Activated CD4-positive, alpha-beta T cell treated with anti-CD3 and anti-CD28 coated beads, Interleukin-2, amount 50 U/mL, for 24 hours (primary cell): ENCODE measurements around the gene GPRC5A.

Experiments used
- DNase-seq, 2 donors: peaks; one replicate each; pipeline ENCODE4 v3.0.0-alpha.2; 2020; ENCODE audit warnings: low read depth in 1 of 2, low spot score in 1 of 2

The GPRC5A gene

DNA sequence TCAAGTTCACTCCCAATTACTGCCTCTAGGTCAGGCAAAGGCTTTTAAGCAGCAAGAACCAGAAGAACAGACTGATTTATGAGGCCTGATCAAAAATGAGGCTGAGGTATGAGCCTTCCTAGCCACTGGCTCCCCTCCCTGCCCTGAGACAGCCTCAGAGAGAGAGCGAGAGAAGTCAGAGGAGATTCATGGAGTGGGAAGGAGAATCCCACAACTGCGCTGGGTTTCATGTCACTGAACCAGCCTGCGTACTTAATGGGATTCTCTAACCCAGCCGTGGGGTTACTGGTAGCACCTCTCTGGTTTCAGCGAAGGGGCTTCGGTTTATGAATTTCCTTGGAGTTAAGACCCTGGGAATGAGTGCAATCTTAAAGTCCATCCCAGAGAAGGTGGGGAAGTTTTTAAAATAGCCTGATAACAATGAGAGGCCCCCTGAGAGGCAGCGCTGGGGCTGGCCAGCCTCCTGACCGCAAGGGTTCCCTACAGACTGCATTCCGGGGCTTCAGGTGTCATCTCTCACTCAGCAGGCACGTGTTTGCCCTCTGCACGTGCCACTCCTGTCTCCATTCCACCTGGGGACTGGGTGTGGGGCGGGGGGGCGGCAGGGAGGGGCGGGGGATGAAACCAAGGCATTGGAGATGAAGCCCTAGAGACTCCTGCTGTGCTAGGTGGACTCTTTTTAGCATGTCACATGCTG is 6.1 kb upstream of the GPRC5A start:
- DNase-seq: no peak

DNA sequence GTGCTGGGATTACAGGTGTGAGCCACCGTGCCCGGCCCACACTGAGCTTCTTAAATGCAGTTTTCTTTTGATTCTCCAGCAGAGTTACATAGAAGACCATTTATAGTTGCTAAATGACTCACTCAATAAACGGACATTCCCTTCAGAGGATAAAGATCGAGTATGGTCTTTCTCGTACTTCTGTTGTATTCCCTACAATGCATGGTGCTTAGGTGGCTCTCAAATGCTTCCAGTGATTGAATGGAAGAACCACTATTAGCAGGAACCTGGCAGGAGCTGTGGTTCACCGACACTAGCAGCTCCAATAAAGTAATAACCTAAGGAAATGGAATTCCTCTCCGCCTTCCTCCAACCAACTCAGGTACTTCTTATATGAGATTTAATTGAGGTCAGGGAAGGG is 3.9 kb upstream of the GPRC5A start:
- no peak for DNase-seq

GRCh38 chr12:12889701-12890100 is 1.7 kb upstream of the GPRC5A start:
- no peak for DNase-seq

- DNase-seq: peak in 1 of 2 donors; percentile 8
These were observed 751 bp upstream of the GPRC5A start for GRCh38 chr12:12890543-12891079.

DNA sequence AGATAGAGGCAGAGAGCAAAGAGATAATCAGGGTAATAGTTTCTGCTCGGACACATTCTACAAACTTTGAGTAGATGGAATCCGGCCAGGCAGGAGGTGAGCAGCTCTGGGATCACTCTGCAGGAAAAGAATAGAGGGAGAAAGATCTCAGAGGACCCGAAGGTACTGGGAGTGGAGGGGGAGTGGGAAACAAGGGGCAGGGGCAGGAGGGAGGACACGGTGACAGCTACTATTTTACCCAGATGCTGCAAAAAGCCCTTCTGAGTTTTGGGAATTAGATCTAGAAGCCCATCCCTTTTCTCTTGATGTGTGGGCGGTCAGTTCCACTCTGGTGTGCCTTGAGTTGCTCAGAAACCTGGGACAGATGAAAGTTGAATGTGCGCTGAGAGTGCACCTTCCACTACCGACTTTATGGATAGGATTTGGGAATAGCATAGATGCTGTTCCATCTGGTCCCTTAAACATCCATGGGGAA is 556 bp downstream of the GPRC5A start:
- DNase-seq: no peak

DNA sequence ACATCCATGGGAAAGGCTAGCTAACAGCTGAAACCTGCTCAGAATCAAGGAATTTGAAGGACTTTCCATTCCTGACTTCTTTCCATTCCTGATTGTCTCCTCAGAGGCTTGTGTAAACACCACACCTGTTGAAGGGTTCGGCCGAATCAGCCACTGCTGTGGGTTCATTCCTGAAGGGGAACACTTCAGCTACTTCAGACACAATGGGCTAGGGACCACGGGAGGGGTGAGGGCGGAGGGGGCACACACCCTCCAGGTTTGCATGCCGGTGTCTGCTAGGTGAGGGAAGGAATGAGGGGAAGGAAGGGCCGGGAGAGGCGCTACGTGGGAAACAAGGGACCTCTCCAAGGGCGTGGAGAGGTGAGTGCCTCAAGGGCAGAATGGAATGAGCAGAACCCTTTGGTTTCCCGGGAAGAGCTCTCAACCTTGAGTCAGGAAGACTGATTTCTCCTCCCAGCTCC is 1.3 kb downstream of the GPRC5A start:
- DNase-seq: no peak

DNA sequence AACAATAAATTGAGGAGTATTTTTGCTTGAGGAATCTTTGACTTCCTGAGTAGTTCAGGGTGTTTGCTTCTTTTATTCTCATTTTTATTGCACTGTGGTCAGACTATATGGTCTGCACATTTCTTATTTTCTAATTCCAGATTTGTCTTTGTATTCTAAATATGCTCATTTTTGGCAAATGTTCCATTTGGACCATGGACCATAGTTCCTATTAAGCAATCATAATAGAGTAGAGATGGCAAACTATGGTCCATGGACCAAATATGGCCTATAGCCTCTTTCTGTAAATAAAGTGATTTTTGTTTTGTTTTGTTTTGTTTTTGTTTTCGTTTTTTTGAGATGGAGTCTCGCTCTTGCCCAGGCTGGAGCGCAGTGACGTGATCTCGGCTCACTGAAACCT is 2.1 kb downstream of the GPRC5A start:
- no peak for DNase-seq

GRCh38 chr12:12896260-12896659 is 4.9 kb downstream of the GPRC5A start:
- DNase-seq: no peak

GRCh38 chr12:12897302-12897701 is 5.9 kb downstream of the GPRC5A start:
- DNase-seq: no peak

DNA sequence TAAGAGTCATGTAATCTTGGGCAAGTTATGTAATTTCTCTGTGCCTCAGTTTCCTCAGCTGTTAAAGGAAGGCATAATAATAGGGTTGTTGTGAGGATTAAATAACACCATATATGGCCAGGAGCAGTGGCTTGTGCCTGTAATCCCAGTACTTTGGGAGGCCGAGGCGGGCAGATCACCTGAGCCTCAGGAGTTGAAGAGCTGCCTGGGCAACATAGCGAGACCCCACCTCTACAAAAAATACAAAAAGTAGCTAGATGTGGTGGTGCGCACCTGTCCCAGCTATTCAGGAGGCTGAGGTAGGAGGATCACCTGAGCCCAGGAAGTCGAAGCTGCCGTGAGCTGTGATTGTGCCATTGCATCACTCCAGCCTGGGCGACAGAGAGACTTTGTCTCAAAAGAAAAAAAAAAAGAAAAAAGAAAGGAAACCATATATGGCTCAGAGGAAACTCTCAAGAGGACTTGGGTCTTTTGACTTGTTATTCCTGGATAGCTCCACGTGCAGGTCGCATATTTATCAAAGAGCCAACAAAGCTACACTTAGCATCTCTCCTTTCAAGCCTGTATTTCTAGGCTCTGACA is 6.9 kb downstream of the GPRC5A start:
- no peak for DNase-seq

DNA sequence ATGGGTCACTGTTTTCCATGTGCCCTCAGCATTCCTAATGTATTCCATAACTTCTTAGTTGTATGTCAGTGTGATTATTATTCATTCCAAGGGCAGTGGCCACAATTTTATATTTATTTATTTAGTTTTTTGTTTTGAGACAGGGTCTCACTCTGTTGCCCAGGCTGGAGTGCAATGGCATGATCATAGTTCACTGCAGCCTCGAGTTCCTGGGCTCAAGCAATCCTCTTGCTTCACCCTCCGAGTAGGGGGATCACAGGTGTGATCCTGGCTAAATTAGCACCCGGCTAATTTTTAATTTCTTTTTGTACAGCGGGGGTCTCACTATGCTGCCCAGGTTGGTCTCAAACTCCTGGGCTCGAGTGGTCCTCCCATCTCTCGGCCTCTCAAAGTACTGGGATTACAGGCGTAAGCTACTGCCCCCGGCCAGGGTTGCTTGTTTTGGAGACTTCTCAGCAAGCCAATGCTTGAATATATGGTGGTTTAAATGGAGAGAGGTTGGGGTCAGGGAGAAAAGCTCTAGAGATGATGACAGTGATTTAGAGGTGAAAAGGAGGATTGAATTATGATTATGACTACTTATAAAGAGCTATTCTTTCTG is 7.6 kb downstream of the GPRC5A start:
- DNase-seq: no peak

- DNase-seq: peak in 1 of 2 donors; percentile 52
These were observed 8.4 kb downstream of the GPRC5A start for GRCh38 chr12:12899530-12900380.

GRCh38 chr12:12900786-12901157 is 9.4 kb downstream of the GPRC5A start:
- no peak for DNase-seq

- DNase-seq: no peak
These were observed 9.9 kb downstream of the GPRC5A start for GRCh38 chr12:12901158-12901791.

DNA sequence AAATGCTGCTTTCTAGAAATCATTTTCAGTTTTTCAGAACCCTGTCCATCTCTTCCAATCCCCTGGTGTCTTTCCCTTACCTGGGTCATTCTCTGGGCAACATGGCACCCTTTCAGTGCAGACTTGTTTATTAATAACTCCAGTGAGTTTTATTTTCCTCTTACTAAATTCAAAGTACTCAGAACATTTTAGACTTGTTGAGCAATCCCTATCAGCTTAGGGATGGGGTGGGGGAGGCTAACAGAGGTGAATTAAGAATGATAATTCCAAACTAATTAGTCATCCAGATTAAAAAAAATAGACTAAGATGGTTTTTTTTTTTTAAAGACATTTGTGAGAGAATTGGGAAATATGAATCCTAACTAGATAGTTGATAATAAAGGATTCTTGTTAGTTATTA is 10.7 kb downstream of the GPRC5A start:
- DNase-seq: no peak

- DNase-seq: no peak
These were observed 12.6 kb downstream of the GPRC5A start for GRCh38 chr12:12903642-12904609.

GRCh38 chr12:12907552-12907951 is 16.2 kb downstream of the GPRC5A start:
- DNase-seq: no peak

GRCh38 chr12:12908252-12908651 is 16.9 kb downstream of the GPRC5A start:
- DNase-seq: no peak

DNA sequence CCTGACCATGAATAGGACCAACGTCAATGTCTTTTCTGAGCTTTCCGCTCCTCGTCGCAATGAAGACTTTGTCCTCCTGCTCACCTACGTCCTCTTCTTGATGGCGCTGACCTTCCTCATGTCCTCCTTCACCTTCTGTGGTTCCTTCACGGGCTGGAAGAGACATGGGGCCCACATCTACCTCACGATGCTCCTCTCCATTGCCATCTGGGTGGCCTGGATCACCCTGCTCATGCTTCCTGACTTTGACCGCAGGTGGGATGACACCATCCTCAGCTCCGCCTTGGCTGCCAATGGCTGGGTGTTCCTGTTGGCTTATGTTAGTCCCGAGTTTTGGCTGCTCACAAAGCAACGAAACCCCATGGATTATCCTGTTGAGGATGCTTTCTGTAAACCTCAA is 17.3 kb downstream of the GPRC5A start:
- DNase-seq: no peak
